H1 (cell line): Measurements from ENCODE around the gene RICTOR. TPM values are rescaled to one million over a fixed set of nuclear protein-coding genes. Genes with fewer than 3 reads are reported as not detected.

Experiments used
- SRF ChIP-seq: IDR thresholded peaks from 2 replicates; pipeline ENCODE4 v1.6.1; 2011; ENCODE audit warnings: mild to moderate bottlenecking, low read depth, low read length, moderate library complexity
- polyA plus RNA-seq, 7 experiments: library from polyadenylated mRNA; depleted of rRNA in 3 of 7; stranded (reverse) in 5 of 7; unstranded in 2 of 7; fragments of >200 nt in 5 of 7; fragments of 200-250 nt in 2 of 7; gene quantifications; 1 replicate in 5 of 7; 2 replicates in 1 of 7; 4 replicates in 1 of 7; pipeline versions ENCODE4 v1.2.1 to v1.2.3, GENCODE V29; 2011 to 2013; ENCODE audit warnings: missing spikeins in 2 of 7, mixed read lengths in 2 of 7
- total RNA-seq: library from RNA; stranded (reverse); fragmentation: NEBNext Ultra II Directional; extraction: Animal tissue kit (Norgen Biotek cat#: 25700); gene quantifications from 2 replicates; pipeline ENCODE4 v1.2.1, GENCODE V29; 2021

RICTOR gene
- total and polyA plus RNA-seq, 2 of the 8 experiments (the other 6 are each of a cell fraction or from before 2014, with no cell fraction given), result 4.3 to 26.6 TPM

DNA sequence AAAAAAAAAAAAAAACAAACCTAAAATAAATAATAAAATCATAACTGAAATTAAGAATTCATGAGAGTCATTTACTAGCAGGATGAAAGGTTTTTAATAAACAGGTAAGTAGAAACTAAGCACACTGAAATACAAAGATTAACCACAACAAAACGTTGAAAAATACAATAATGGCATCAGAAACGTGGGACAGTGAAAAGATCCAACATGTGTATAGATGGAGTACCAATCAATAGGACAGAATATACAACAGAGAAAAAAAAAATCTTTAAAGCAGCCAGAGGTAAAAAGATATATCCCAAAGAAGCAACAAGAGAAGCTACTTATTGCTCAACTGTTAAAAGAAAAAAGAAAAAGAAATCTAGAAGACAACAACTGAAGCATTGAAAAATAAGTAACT, 75.2 kb downstream of the RICTOR start (continued):
- no peak for TF ChIP-seq SRF
